NK-92 treated with Interleukin-12 subunit alpha and Interleukin-12 subunit beta, amount 100 ng/mL, for 24 hours (cell line): ENCODE measurements around the gene LRIT2.

Source experiments
- DNase-seq: peaks from one replicate; lab custom pipeline; 2025; lab: John Stamatoyannopoulos, UW

The LRIT2 gene

GRCh38 chr10:84243759-84244158 lies 18.4 kb upstream of the LRIT2 start:
- DNase-seq: no peak

GRCh38 chr10:84241185-84241790 lies 15.9 kb upstream of the LRIT2 start, which contains the start of gene LRIT1:
Gene LRIT1 (minus strand): TSS chr10:84241546. CDS start chr10:84241439, 107 bp downstream.
- no peak for DNase-seq

GRCh38 chr10:84238909-84239308 lies 13.6 kb upstream of the LRIT2 start:
- no peak for DNase-seq

GRCh38 chr10:84237199-84238051 lies 12.1 kb upstream of the LRIT2 start:
- DNase-seq: no peak

- DNase-seq: no peak
Measured at GRCh38 chr10:84236807-84237198, 11.5 kb upstream of the LRIT2 start.

- no peak for DNase-seq
Measured at GRCh38 chr10:84235096-84235495, 9.8 kb upstream of the LRIT2 start.

GRCh38 chr10:84234479-84234878 lies 9.1 kb upstream of the LRIT2 start:
- no peak for DNase-seq

GRCh38 chr10:84233940-84234339 lies 8.6 kb upstream of the LRIT2 start:
- DNase-seq: no peak

- no peak for DNase-seq
Measured at GRCh38 chr10:84232376-84232775, 7.0 kb upstream of the LRIT2 start.

GRCh38 chr10:84230359-84230758 lies 5.0 kb upstream of the LRIT2 start:
- DNase-seq: no peak

- no peak for DNase-seq
Measured at GRCh38 chr10:84227810-84228209, 2.5 kb upstream of the LRIT2 start.

- no peak for DNase-seq
Measured at GRCh38 chr10:84226616-84227015, 1.3 kb upstream of the LRIT2 start.

GRCh38 chr10:84224411-84225028 lies 824 bp downstream of the LRIT2 start:
- no peak for DNase-seq

- no peak for DNase-seq
Measured at GRCh38 chr10:84221916-84222315, 3.4 kb downstream of the LRIT2 start.

- DNase-seq: no peak
Measured at GRCh38 chr10:84217746-84218145, 7.6 kb downstream of the LRIT2 start.

GRCh38 chr10:84216834-84217233 lies 8.5 kb downstream of the LRIT2 start:
- DNase-seq: no peak

- DNase-seq: peak; percentile 11
Measured at GRCh38 chr10:84214612-84215235, 10.6 kb downstream of the LRIT2 start.

GRCh38 chr10:84214046-84214572 lies 11.2 kb downstream of the LRIT2 start:
- DNase-seq: no peak

- DNase-seq: no peak
Measured at GRCh38 chr10:84213076-84213475, 12.3 kb downstream of the LRIT2 start.

- DNase-seq: no peak
Measured at GRCh38 chr10:84212014-84212413, 13.3 kb downstream of the LRIT2 start.

GRCh38 chr10:84211566-84211965 lies 13.8 kb downstream of the LRIT2 start:
- DNase-seq: no peak

GRCh38 chr10:84208023-84208422 lies 17.3 kb downstream of the LRIT2 start:
- DNase-seq: no peak
